KBM-7 (cell line): Measurements from ENCODE around the gene KRT80.

Experiments
- DNase-seq: peaks from one replicate; pipeline ENCODE4 v3.0.0-alpha.2; 2015
- in situ Hi-C: fragments of 300-500 bp; cut with MboI; formaldehyde crosslinking; loops from 2 replicates; pipeline ENCODE4 v1.14.3; 2020; ENCODE audit warnings: low sequenced_read_pairs, low pct_unique_long_range_greater_than_20kb, mixed read lengths

Gene KRT80

GRCh38 chr12:52185400-52185967, 6.3 kb downstream of the KRT80 start:
- DNase-seq: no peak
- in situ Hi-C loops: no loop called here

GRCh38 chr12:52184813-52185212, 7.0 kb downstream of the KRT80 start:
- DNase-seq: no peak
- in situ Hi-C loops: no loop called here

- no peak for DNase-seq
- in situ Hi-C loops: no loop called here
Observed at GRCh38 chr12:52183971-52184370, 7.8 kb downstream of the KRT80 start.

- in situ Hi-C loops: no loop called here
- no peak for DNase-seq
Observed at GRCh38 chr12:52183544-52183910, 8.3 kb downstream of the KRT80 start.

GRCh38 chr12:52182898-52183543, 8.8 kb downstream of the KRT80 start:
- in situ Hi-C loops: no loop called here
- DNase-seq: no peak

- no peak for DNase-seq
Observed at GRCh38 chr12:52182384-52182783, 9.4 kb downstream of the KRT80 start.

GRCh38 chr12:52181746-52182145, 10.1 kb downstream of the KRT80 start:
- DNase-seq: no peak

More at GRCh38 chr12:52182384-52182783, 9.4 kb downstream of the KRT80 start:
- in situ Hi-C loops: no loop called here

GRCh38 chr12:52180971-52181628, 10.7 kb downstream of the KRT80 start:
- no peak for DNase-seq
- in situ Hi-C loops: no loop called here

More at GRCh38 chr12:52181746-52182145, 10.1 kb downstream of the KRT80 start:
- in situ Hi-C loops: no loop called here

- in situ Hi-C loops: no loop called here
- DNase-seq: no peak
Observed at GRCh38 chr12:52179396-52179973, 12.3 kb downstream of the KRT80 start.

GRCh38 chr12:52178984-52179383, 12.8 kb downstream of the KRT80 start:
- no peak for DNase-seq
- in situ Hi-C loops: no loop called here

GRCh38 chr12:52178443-52178842, 13.4 kb downstream of the KRT80 start:
- no peak for DNase-seq
- in situ Hi-C loops: no loop called here

- in situ Hi-C loops: no loop called here
- DNase-seq: peak; percentile 63
Observed at GRCh38 chr12:52175371-52176350, 16.2 kb downstream of the KRT80 start.

- in situ Hi-C loops: no loop called here
- no peak for DNase-seq
Observed at GRCh38 chr12:52173526-52173925, 18.3 kb downstream of the KRT80 start.

- DNase-seq: no peak
- in situ Hi-C loops: no loop called here
Observed at GRCh38 chr12:52172956-52173355, 18.9 kb downstream of the KRT80 start.

GRCh38 chr12:52171950-52172512, 19.8 kb downstream of the KRT80 start:
- in situ Hi-C loops: no loop called here
- peak; percentile 62 for DNase-seq

- no peak for DNase-seq
- in situ Hi-C loops: no loop called here
Observed at GRCh38 chr12:52170827-52171226, 21.0 kb downstream of the KRT80 start.

GRCh38 chr12:52169886-52170285, 21.9 kb downstream of the KRT80 start:
- in situ Hi-C loops: no loop called here

GRCh38 chr12:52168019-52168717, 23.6 kb downstream of the KRT80 start:
- in situ Hi-C loops: no loop called here
- DNase-seq: no peak

More at GRCh38 chr12:52169886-52170285, 21.9 kb downstream of the KRT80 start:
- no peak for DNase-seq
